GM10266 (cell line): Measurements from ENCODE around the gene IFNG.

ENCODE experiments used
- DNase-seq: peaks from one replicate; pipeline ENCODE4 v3.0.0; 2012; ENCODE audit errors: extremely low spot score
- TF ChIP-seq, protein P1 (sequence below): IDR thresholded peaks from 2 replicates; pipeline ENCODE4 v1.5.1; 2012; ENCODE audit warnings: mild to moderate bottlenecking, low read depth; ENCODE audit not compliant: control insufficient read depth, insufficient read depth; ENCODE audit errors: missing control alignments

Gene IFNG

DNA sequence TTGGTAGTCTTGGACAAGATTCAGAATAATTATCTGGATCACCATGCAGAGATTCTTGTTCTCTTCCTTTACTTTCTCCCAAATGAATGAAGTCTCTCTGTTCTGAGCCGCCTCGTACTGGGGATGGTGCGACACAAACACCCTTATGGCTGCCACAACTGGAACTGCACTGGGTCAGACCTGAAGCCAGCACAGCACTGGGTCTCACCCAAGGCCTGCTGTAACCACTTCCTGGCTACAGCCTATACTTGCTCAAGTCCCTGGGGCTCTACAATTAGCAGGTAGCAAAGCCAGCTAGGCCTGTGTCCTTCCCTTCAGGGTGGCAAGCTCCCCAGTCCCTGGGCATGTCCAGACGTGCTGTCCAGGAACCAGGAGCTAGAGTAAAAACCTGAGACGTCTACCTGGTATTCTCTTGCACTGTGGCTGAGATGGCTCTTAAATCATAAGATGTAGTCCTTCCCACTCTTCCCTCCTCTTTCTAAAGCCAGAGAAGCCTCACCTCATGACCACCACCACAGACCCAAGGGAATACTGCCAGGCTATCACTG lies 27.6 kb downstream of the IFNG start:
- TF ChIP-seq, protein P1, sequence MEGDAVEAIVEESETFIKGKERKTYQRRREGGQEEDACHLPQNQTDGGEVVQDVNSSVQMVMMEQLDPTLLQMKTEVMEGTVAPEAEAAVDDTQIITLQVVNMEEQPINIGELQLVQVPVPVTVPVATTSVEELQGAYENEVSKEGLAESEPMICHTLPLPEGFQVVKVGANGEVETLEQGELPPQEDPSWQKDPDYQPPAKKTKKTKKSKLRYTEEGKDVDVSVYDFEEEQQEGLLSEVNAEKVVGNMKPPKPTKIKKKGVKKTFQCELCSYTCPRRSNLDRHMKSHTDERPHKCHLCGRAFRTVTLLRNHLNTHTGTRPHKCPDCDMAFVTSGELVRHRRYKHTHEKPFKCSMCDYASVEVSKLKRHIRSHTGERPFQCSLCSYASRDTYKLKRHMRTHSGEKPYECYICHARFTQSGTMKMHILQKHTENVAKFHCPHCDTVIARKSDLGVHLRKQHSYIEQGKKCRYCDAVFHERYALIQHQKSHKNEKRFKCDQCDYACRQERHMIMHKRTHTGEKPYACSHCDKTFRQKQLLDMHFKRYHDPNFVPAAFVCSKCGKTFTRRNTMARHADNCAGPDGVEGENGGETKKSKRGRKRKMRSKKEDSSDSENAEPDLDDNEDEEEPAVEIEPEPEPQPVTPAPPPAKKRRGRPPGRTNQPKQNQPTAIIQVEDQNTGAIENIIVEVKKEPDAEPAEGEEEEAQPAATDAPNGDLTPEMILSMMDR: no peak
- no peak for DNase-seq

DNA sequence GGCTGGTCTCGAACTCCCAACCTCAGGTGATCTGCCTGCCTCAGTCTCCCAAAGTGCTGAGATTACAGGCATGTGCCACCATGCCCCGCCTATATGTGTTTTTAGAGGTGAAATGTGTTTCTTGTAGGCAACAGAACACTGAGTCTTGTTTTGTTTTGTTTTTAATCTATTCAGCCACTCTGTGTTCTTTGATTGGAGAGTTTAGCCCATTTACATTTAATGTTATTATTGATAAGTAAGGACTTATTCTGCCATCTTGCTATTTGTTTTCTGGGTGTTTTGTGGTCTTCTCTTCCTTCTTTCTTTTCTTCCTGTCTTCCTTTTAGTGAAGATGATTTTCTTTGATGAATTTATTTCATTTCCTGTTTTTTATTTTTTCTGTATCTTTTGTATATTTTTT lies 29.6 kb downstream of the IFNG start:
- no peak for DNase-seq
- TF ChIP-seq, protein P1: no peak

DNA sequence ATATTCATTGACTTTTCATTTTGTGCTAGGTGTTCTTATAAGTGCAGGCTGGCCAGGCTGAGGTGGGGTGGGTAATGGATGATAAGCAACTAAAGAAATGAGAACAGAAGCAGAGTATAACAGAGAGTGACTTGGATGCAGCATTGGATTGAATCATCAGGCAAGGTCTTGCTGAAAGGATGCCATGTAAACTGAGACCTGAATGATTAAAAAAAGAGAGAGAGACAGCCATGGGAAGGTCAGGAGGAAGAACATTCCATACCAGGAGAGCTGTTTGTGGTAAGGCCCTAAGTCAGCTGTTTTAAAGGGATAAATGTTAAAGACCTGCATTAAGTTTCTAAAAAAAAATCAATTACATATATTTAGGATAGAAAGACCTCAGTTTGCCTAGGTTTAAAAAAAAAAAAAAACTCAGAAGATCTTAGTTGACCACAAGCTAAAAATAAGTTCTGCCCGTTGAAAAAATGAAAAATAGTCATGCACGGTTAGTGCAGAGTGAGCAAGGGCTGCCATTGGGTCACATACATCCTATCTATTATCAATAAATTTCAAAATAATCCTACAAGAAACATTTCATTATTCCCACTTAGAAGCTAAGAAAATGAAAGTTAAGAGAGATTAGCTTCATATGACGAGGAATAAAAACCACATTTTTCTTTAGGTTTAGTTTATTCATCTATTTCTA lies 37.2 kb downstream of the IFNG start:
- TF ChIP-seq, protein P1: no peak
- no peak for DNase-seq

DNA sequence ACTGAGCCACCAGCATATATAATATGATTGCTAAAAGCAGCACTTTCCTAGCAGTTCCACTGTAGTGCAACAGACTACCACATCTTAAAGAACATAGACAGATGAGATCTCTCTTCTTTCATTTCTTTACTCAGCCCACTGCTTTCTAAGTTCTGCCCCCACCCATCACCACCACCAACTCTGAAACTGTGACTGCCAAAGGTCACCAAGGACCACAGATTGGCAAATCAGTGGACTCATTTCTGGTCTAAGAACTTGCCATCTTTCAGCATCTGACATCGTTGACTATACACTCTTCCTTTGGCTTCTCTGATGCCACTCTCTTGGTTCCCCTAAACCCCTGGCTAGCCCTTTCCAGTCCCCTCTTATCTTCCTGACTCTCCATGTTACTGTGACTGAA lies 38.4 kb downstream of the IFNG start:
- TF ChIP-seq, protein P1: no peak
- DNase-seq: no peak

DNA sequence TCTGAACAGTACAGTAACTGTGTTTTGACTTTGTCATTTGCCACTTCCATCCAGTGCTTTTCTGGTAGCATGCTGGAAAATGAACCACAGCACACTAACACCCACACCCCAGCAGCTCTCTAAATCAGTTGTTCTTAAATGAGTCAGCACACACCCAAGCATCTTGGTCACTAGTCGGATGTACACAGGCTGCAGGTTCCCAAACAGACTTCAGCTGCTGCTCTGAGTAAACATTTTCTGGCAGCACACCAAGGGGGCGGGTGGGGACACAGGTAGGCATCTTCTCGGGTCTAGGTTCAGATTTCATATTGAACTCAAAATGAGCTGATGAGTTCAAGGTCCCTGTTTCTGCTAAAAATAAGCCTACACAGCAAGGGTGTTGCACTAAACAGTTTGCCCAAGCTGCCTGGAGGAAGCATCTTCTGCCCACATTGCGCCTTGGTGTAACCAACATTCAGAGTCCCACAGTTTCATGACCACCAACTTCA lies 39.8 kb downstream of the IFNG start:
- DNase-seq: peak; percentile 54
- TF ChIP-seq, protein P1: no peak

DNA sequence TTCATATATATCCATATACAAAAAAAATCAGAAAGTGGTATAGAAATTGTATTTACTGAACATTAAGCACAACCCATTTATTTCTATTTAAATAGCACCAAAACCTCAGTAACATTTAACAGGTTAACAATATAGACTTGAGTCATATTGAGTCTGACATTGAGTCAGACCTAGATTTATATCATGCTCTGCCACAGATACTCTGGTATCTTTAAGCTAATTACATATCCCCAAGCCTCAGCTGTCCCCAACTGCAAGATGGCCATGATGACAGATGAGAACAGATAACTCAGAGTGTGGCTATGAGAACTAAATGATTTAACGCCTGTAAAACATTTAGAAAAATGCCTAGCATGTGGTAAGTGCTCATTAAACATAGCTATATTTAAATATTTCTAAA lies 40.3 kb downstream of the IFNG start:
- peak; percentile 33 for DNase-seq
- TF ChIP-seq, protein P1: no peak

DNA sequence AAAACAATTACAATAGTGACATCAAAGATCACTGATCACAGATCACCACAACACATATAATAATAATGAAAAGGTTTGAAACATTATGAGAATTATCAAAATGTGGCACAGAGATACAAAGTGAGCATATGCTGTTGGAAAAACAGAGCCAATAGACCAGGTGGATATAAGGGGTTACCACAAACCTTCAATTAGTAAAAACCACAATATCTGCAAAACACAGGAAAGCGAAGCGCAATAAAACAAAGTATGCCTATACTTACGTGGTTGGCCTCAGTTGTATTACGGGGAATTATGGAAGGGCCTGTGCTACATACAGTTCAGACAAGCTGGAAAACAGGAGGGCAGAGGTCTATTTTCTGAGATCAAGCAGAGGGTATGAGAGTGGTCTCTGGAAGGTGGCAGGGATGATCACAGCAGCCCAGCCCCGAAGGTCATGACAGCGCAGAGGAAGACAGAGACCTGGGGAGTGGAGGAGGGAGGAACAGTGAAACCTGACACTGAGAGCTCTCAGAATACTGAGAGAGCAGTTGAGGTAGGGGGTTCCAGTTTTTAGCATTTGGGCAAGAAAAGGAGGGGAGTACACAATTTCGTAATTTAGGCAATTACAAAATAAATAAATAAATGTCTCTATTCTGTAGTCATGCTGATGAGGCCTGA lies 41.3 kb downstream of the IFNG start:
- TF ChIP-seq, protein P1: no peak
- DNase-seq: no peak
